Measurements from ENCODE around the gene BTRC. TPM values are rescaled to one million over a fixed set of nuclear protein-coding genes. Genes with fewer than 3 reads are reported as not detected.

Gene BTRC
- total RNA-seq, 1 donor, result 12.6 TPM

DNA sequence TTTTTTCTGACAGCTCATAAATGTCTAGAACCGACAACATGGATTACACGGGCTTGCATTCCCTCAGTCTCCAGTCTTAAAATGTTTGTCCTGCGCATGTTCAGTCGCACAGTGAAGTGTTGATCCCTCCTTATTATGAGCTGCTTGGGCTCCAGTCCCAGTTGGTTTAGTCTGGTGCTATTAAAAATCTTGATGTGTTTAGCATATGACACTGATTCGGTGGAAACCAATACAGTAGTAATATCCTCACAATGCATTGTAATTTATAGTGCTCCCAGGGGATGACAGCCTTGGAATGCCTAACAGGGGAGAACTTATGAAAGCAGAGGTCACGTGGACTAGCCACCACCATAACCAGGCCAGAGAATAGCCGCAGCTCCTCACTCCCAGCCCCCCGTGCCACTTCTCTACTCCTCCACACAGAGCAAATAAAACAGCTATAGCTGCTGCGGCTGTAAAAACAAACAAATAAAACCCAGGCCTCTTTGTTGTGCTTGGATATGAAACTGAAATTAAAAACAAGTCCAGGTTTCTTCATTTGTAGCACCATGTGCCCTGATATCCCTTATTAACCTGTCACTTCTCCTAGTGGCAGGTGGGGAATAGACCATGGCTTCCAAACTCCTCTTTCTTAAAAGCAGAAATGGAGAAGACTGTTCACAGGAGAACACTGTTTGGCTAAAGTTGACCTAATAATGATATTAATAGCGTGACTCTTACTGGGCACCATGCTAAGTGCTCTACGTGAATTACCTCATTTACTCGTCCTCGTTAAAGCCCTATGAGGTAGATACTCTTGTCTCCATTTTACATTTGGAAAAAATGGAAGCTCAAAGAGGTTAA lies 241.8 kb downstream of the BTRC start:
- no peak for DNase-seq (ENCODE audit: low read depth)
- TF ChIP-seq, protein P1, sequence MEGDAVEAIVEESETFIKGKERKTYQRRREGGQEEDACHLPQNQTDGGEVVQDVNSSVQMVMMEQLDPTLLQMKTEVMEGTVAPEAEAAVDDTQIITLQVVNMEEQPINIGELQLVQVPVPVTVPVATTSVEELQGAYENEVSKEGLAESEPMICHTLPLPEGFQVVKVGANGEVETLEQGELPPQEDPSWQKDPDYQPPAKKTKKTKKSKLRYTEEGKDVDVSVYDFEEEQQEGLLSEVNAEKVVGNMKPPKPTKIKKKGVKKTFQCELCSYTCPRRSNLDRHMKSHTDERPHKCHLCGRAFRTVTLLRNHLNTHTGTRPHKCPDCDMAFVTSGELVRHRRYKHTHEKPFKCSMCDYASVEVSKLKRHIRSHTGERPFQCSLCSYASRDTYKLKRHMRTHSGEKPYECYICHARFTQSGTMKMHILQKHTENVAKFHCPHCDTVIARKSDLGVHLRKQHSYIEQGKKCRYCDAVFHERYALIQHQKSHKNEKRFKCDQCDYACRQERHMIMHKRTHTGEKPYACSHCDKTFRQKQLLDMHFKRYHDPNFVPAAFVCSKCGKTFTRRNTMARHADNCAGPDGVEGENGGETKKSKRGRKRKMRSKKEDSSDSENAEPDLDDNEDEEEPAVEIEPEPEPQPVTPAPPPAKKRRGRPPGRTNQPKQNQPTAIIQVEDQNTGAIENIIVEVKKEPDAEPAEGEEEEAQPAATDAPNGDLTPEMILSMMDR (IDR thresholded peaks at IDR 0.05; ENCODE audit: insufficient read depth, low read length), result no peak
- no peak overlapping the region for H3K4me3 ChIP-seq (ENCODE audit: low read depth, low read length)

DNA sequence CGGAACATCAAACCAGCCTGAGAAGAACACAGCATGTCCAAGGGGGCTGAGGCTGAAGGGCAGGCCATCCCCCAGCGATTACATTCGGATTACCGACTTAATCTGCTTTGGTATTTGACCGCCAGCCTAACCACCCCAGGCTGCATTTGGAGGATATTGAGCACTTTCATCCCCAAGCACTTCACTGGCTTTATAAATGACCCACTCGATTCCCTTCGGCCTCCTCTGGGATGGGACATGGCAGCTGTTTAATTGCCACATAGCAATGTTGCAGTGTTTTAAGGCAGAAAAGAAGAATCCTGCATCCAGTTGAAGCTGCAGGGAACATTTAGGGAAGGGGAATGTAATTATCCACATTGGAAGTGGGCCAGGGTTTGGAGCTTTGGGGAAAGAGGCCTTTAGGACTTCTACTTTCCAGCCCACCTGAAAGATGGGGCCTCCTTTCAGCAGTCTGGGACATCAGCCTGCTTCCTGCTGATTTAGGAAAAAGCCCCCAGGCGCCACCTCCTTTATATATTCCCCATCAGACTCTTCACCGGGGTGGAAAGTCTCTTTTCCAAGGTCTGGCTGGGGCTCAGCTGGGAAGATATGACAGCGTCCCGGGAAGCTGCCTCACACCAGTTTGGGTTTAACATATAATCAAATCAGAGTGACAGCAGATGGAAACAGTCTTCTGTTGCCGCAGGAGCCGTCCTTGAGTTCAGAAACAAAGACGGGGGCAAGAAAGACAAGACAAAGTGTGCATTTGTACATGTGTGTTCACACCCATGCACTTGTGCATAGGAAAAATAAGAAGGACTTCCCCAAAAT lies 243.3 kb downstream of the BTRC start:
- TF ChIP-seq, protein P1 (IDR thresholded peaks at IDR 0.05; ENCODE audit: insufficient read depth, low read length), result no peak
- no peak overlapping the region for H3K4me3 ChIP-seq (ENCODE audit: low read depth, low read length)
- no peak for DNase-seq (ENCODE audit: low read depth)

DNA sequence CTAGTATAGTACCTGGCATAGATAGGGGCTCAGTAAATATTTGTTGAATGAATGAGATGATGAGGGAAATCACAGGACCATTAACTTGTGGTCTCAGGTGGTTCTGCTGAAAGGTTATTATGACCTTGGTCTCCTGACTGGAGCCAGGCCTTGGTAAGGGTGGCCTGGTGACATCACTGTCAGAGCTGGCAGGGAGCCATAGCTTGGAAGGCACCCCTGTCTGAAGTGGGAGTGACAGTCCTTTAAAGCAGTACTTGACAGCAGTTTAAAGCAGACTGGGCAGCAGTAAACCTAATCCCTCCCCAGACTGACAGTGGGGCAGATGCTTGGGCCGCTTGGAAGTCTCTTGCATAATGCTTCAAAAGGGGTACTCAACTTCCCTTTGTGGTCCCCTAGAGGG lies 247.6 kb downstream of the BTRC start:
- DNase-seq (ENCODE audit: low read depth), result no peak
- H3K4me3 ChIP-seq (ENCODE audit: low read depth, low read length), result no peak overlapping the region
- TF ChIP-seq, protein P1 (IDR thresholded peaks at IDR 0.05; ENCODE audit: insufficient read depth, low read length), result no peak

DNA sequence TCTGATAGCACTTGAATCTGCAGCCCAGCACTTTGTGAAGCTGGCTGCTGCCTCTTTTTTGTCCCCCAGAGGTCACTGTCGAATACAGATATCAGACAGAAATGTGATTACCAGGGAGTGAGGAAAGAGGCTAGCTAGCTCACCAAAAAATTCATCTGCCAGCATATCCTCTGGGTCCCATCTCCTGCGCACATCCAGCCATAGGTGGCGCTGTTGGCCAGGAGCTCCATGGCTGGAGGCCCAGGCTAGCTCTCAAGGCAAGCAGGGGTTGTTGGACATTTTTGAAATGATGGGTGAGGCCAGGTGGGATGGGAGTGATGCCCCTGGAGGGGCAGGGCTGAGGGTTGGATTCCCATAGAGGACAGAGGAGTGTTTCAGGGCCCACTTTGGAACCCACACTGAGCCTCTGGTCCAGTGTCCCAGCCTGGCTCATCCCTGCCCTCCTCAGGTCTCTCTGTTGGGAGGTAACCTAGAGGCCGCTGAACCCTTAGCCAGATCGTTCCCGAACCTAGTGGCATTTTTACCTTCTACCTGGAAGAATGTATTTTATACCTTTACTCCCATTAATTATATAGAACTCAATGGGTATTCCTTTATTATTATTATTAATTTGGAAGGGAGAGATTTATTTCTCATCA lies 248.9 kb downstream of the BTRC start:
- DNase-seq (ENCODE audit: low read depth), result peak; percentile 50
- no peak overlapping the region for H3K4me3 ChIP-seq (ENCODE audit: low read depth, low read length)
- TF ChIP-seq, protein P1 (IDR thresholded peaks at IDR 0.05; ENCODE audit: insufficient read depth, low read length), result peak; percentile 53

Small RNAs within 50 kb of the gene (small RNA-seq; reads per million reads assigned to genes)
- gene MIR3158-1 (3.9 reads per million, percentile 85 among the genes with 10 or more reads in this experiment), gene RNU2-43P (0.25 reads per million), gene RNU2-59P (23.6 reads per million, percentile 96 among the genes with 10 or more reads in this experiment)

Other genes starting within 250 kb of the BTRC start
- 0.16 TPM in 1 of 2 replicates, not detected in the other for gene TLX1, start 222.9 kb upstream of the BTRC start, total RNA-seq (ENCODE audit: low replicate concordance)
- gene LBX1, start 124.7 kb upstream of the BTRC start, total RNA-seq (ENCODE audit: low replicate concordance), result 0.08 TPM in 1 of 2 replicates, not detected in the other
- 11.1 and 16.8 TPM in 2 replicates for gene POLL, start 234.1 kb downstream of the BTRC start, total RNA-seq (ENCODE audit: low replicate concordance)
- gene DPCD, start 234.2 kb downstream of the BTRC start, total RNA-seq (ENCODE audit: low replicate concordance), result 46.3 and 76.9 TPM in 2 replicates